ENCODE measurements around the gene TXNDC16.

Gene TXNDC16

GRCh38 chr14:52527052-52527451, 25.3 kb downstream of the TXNDC16 start:
- Histone ChIP-seq H3K9ac (ENCODE audit: low read length) (no peak overlapping the region), H3K79me2 (ENCODE audit: low read length) (no peaks in the 10 kb centered on the region), H3K27ac (ENCODE audit: low read length) (no peak overlapping the region), H3K36me3 (replicated peaks; ENCODE audit: low read depth, low read length) (no peaks in the 10 kb centered on the region), H4K20me1 (ENCODE audit: insufficient read depth, low read length) (no peaks in the 10 kb centered on the region), H2AFZ (ENCODE audit: low read depth, low read length) (no peak overlapping the region), H3K4me3 (ENCODE audit: low read length) (no peak overlapping the region), H3K4me1 (ENCODE audit: low read length) (no peaks in the 10 kb centered on the region), H3K4me2 (ENCODE audit: low read length) (no peak overlapping the region), H3K27me3 (ENCODE audit: low read depth, low read length) (no peaks in the 10 kb centered on the region), H3K9me3 (ENCODE audit: insufficient read depth, low read length) (no peaks in the 10 kb centered on the region)
- TF ChIP-seq EZH2phosphoT487 (IDR thresholded peaks at IDR 0.05; ENCODE audit: low read depth) = no peak
- TF ChIP-seq CTCF (IDR thresholded peaks at IDR 0.05; ENCODE audit: low read depth, low read length) = peak; percentile 11; the same call in 1 of the 2 replicates

GRCh38 chr14:52522581-52523345, 29.5 kb downstream of the TXNDC16 start:
- TF ChIP-seq EZH2phosphoT487 (IDR thresholded peaks at IDR 0.05; ENCODE audit: low read depth) (no peak), CTCF (IDR thresholded peaks at IDR 0.05; ENCODE audit: low read depth, low read length) (no peak)
- Histone ChIP-seq H3K27me3 (ENCODE audit: low read depth, low read length) (no peaks in the 10 kb centered on the region), H3K27ac (ENCODE audit: low read length) (no peak overlapping the region), H4K20me1 (ENCODE audit: insufficient read depth, low read length) (no peaks in the 10 kb centered on the region), H3K9ac (ENCODE audit: low read length) (no peak overlapping the region), H3K36me3 (replicated peaks; ENCODE audit: low read depth, low read length) (no peaks in the 10 kb centered on the region), H3K4me1 (ENCODE audit: low read length) (no peaks in the 10 kb centered on the region), H3K4me2 (ENCODE audit: low read length) (no peak overlapping the region), H2AFZ (ENCODE audit: low read depth, low read length) (no peak overlapping the region), H3K79me2 (ENCODE audit: low read length) (no peaks in the 10 kb centered on the region), H3K9me3 (ENCODE audit: insufficient read depth, low read length) (no peaks in the 10 kb centered on the region), H3K4me3 (ENCODE audit: low read length) (no peak overlapping the region)

GRCh38 chr14:52522033-52522432, 30.3 kb downstream of the TXNDC16 start:
- Histone ChIP-seq H3K9me3 (ENCODE audit: insufficient read depth, low read length) (no peaks in the 10 kb centered on the region), H4K20me1 (ENCODE audit: insufficient read depth, low read length) (no peaks in the 10 kb centered on the region), H3K4me2 (ENCODE audit: low read length) (no peak overlapping the region), H3K4me3 (ENCODE audit: low read length) (no peak overlapping the region), H2AFZ (ENCODE audit: low read depth, low read length) (no peak overlapping the region), H3K27me3 (ENCODE audit: low read depth, low read length) (no peaks in the 10 kb centered on the region), H3K79me2 (ENCODE audit: low read length) (no peaks in the 10 kb centered on the region), H3K27ac (ENCODE audit: low read length) (no peak overlapping the region), H3K36me3 (replicated peaks; ENCODE audit: low read depth, low read length) (no peaks in the 10 kb centered on the region), H3K9ac (ENCODE audit: low read length) (no peak overlapping the region), H3K4me1 (ENCODE audit: low read length) (no peaks in the 10 kb centered on the region)
- TF ChIP-seq CTCF (IDR thresholded peaks at IDR 0.05; ENCODE audit: low read depth, low read length) (no peak), EZH2phosphoT487 (IDR thresholded peaks at IDR 0.05; ENCODE audit: low read depth) (no peak)

GRCh38 chr14:52514046-52514811, 38.1 kb downstream of the TXNDC16 start:
- Histone ChIP-seq H3K9ac (ENCODE audit: low read length) (no peak overlapping the region), H3K4me3 (ENCODE audit: low read length) (no peak overlapping the region), H3K9me3 (ENCODE audit: insufficient read depth, low read length) (no peaks in the 10 kb centered on the region), H3K27me3 (ENCODE audit: low read depth, low read length) (no peaks in the 10 kb centered on the region), H4K20me1 (ENCODE audit: insufficient read depth, low read length) (no peaks in the 10 kb centered on the region), H3K4me1 (ENCODE audit: low read length) (no peaks in the 10 kb centered on the region), H3K4me2 (ENCODE audit: low read length) (no peak overlapping the region), H2AFZ (ENCODE audit: low read depth, low read length) (no peak overlapping the region), H3K27ac (ENCODE audit: low read length) (no peak overlapping the region), H3K79me2 (ENCODE audit: low read length) (no peaks in the 10 kb centered on the region), H3K36me3 (replicated peaks; ENCODE audit: low read depth, low read length) (no peaks in the 10 kb centered on the region)
- TF ChIP-seq CTCF (IDR thresholded peaks at IDR 0.05; ENCODE audit: low read depth, low read length) (no peak), EZH2phosphoT487 (IDR thresholded peaks at IDR 0.05; ENCODE audit: low read depth) (no peak)

Measured in OCI-LY3 (cell line).